Endothelial cell of umbilical vein (primary cell): ENCODE results near the gene MYO7B. TPM values are rescaled to one million over a fixed set of nuclear protein-coding genes. Genes with fewer than 3 reads are reported as not detected.

Experiments
- BruUV-seq: library from RNA; stranded (reverse); fragments of 400-500 nt; replicated peaks from 2 replicates; lab custom pipeline; 2021; lab: Mats Ljungman, UMichigan
- CTCF ChIA-PET: fragments of 300-600, 350-600 bp; sonication (Branson Sonifier 250); formaldehyde crosslinking; loops from one replicate; lab custom pipeline; 2021; ENCODE audit warnings: antibody characterized with exemption, inconsistent platforms; lab: Charles Lee
- POLR2A ChIA-PET: fragments of 300-600, 350-600 bp; sonication (Branson Sonifier 250); formaldehyde crosslinking; loops from one replicate; lab custom pipeline; 2021; ENCODE audit warnings: antibody characterized with exemption, inconsistent platforms; lab: Charles Lee
- DNase-seq: peaks from one replicate; pipeline ENCODE4 v3.0.0-alpha.2; 2011; ENCODE audit warnings: low read depth, low spot score
- FAIRE-seq: peaks from 2 replicates; lab custom pipeline; 2011; peaks lifted over from hg19 to GRCh38; lab: Jason Lieb, UNC
- H2AFZ ChIP-seq: 2 replicates; pipeline ENCODE4 v1.6.0; 2012; ENCODE audit warnings: low read depth, low read length, control low read depth, inconsistent platforms
- H3K27ac ChIP-seq: 2 replicates; pipeline ENCODE4 v1.5.1; 2011; ENCODE audit warnings: low read depth, mild to moderate bottlenecking, control low read depth, low read length, moderate library complexity; ENCODE audit not compliant: insufficient read depth
- H3K27me3 ChIP-seq, 2 experiments: 2 replicates each; pipeline versions ENCODE4 v1.6.0 to v1.6.1; 2011; ENCODE audit warnings: low read length in 2 of 2, mixed read lengths in 1 of 2; ENCODE audit not compliant: control insufficient read depth in 2 of 2, insufficient read depth in 2 of 2
- H3K36me3 ChIP-seq, 2 experiments: 2 replicates in 1 of 2; 3 replicates in 1 of 2; pipeline ENCODE4 v1.5.1; 2011; ENCODE audit warnings: low read length in 2 of 2, mild to moderate bottlenecking in 1 of 2, moderate library complexity in 1 of 2; ENCODE audit not compliant: control insufficient read depth in 2 of 2, insufficient read depth in 2 of 2; ENCODE audit errors: extremely low read depth in 1 of 2
- H3K4me1 ChIP-seq: 3 replicates; pipeline ENCODE4 v1.5.1; 2011; ENCODE audit warnings: mild to moderate bottlenecking, low read length; ENCODE audit not compliant: control insufficient read depth, insufficient read depth; ENCODE audit errors: extremely low read depth
- H3K4me2 ChIP-seq: 2 replicates; pipeline ENCODE4 v1.6.1; 2011; ENCODE audit warnings: low read length, control low read depth, mixed read lengths; ENCODE audit not compliant: insufficient read depth
- H3K4me3 ChIP-seq, 3 experiments: fragments of 200-600 bp in 1 of 3; sonication (generic), shearing (Covaris generic) in 1 of 3; replicated peaks in 1 of 3; 2 replicates each; pipeline ENCODE4 v1.5.1; 2011 to 2016; ENCODE audit warnings: control low read depth in 3 of 3, low read length in 3 of 3, mild to moderate bottlenecking in 2 of 3, inconsistent platforms in 1 of 3, low read depth in 1 of 3, moderate library complexity in 1 of 3; ENCODE audit not compliant: insufficient read depth in 1 of 3
- H3K79me2 ChIP-seq: 2 replicates; pipeline ENCODE4 v1.6.0; 2012; ENCODE audit warnings: low read length, inconsistent platforms; ENCODE audit not compliant: control insufficient read depth, insufficient read depth
- H3K9ac ChIP-seq: replicated peaks from 2 replicates; pipeline ENCODE3; 2011; ENCODE audit warnings: low read length, control low read depth; ENCODE audit not compliant: insufficient read depth; ENCODE audit errors: extremely low read depth
- H3K9me1 ChIP-seq: replicated peaks from 3 replicates; pipeline ENCODE4 v1.6.0; 2011; ENCODE audit warnings: mild to moderate bottlenecking, low read length; ENCODE audit not compliant: control insufficient read depth, insufficient read depth; ENCODE audit errors: extremely low read depth
- H3K9me3 ChIP-seq: replicated peaks from 2 replicates; pipeline ENCODE4 v1.5.1; 2012; ENCODE audit warnings: low read length, inconsistent platforms; ENCODE audit not compliant: control insufficient read depth, insufficient read depth
- H4K20me1 ChIP-seq: replicated peaks from 2 replicates; pipeline ENCODE3; 2011; ENCODE audit warnings: mild to moderate bottlenecking, low read length; ENCODE audit not compliant: control insufficient read depth, insufficient read depth; ENCODE audit errors: extremely low read depth
- CTCF ChIP-seq, 2 donors: IDR thresholded peaks; 1 replicate in 1 of 2; 2 replicates in 1 of 2; pipeline ENCODE4 v1.5.1; 2011; ENCODE audit warnings: low read length in 2 of 2, mild to moderate bottlenecking in 2 of 2, moderate library complexity in 2 of 2, control low read depth in 1 of 2, inconsistent platforms in 1 of 2, low read depth in 1 of 2; ENCODE audit not compliant: insufficient read depth in 1 of 2; ENCODE audit errors: extremely low read depth in 1 of 2
- EZH2 ChIP-seq: IDR thresholded peaks from 2 replicates; pipeline ENCODE4 v1.6.1; 2012; ENCODE audit warnings: borderline replicate concordance, low read depth, mild to moderate bottlenecking, moderate library complexity, low read length, inconsistent platforms; ENCODE audit not compliant: severe bottlenecking
- FOS ChIP-seq: IDR thresholded peaks from 2 replicates; pipeline ENCODE4 v1.6.1; 2011; ENCODE audit warnings: mild to moderate bottlenecking, low read length, moderate library complexity, borderline replicate concordance; ENCODE audit not compliant: insufficient read depth
- GATA2 ChIP-seq: IDR thresholded peaks from 2 replicates; pipeline ENCODE4 v1.7.0; 2011; ENCODE audit warnings: low read depth, mild to moderate bottlenecking, moderate library complexity, mixed read lengths, low read length; ENCODE audit not compliant: insufficient read length, insufficient read depth
- JUN ChIP-seq: IDR thresholded peaks from 2 replicates; pipeline ENCODE4 v1.6.1; 2011; ENCODE audit warnings: borderline replicate concordance, low read depth; ENCODE audit not compliant: insufficient read length, insufficient read depth
- MAX ChIP-seq: IDR thresholded peaks from 2 replicates; pipeline ENCODE4 v1.6.1; 2011; ENCODE audit not compliant: insufficient read depth, insufficient read length
- MYC ChIP-seq: IDR thresholded peaks from one replicate; pipeline ENCODE4 v1.6.1; 2011; ENCODE audit warnings: mild to moderate bottlenecking, low read depth, low read length
- POLR2A ChIP-seq: IDR thresholded peaks from 2 replicates; pipeline ENCODE4 v1.6.1; 2012; ENCODE audit warnings: low read depth, mild to moderate bottlenecking, control low read depth, low read length
- POLR2AphosphoS5 ChIP-seq: IDR thresholded peaks from 2 replicates; pipeline ENCODE4 v1.6.1; 2012; ENCODE audit warnings: low read depth, mild to moderate bottlenecking, control low read depth, low read length, moderate library complexity; ENCODE audit not compliant: insufficient read depth
- dilution Hi-C: fragments of 300-500 bp; cut with MboI; formaldehyde crosslinking; loops from one replicate; pipeline ENCODE4 v1.15.0; 2019; ENCODE audit warnings: low sequenced_read_pairs; ENCODE audit not compliant: extremely low pct_ligation_motif_present
- intact Hi-C: fragments of 100-400 bp; cut with micrococcal nuclease; formaldehyde crosslinking; loops from one replicate; pipeline ENCODE4 v1.10.0; 2022
- polyA plus RNA-seq, 4 experiments: library from polyadenylated mRNA; depleted of rRNA in 3 of 4; stranded (reverse) in 3 of 4; unstranded in 1 of 4; fragments of >200 nt; gene quantifications; 2 replicates each; pipeline versions ENCODE4 v1.2.1 to v1.2.3, GENCODE V29; 2011 to 2012; ENCODE audit warnings: missing spikeins in 1 of 4
- total RNA-seq: library from RNA; stranded (reverse); gene quantifications from 2 replicates; pipeline ENCODE4 v1.2.3, GENCODE V29; 2021

MYO7B gene
- total and polyA plus RNA-seq, 2 donors (not counting 3 experiments of a cell fraction or from before 2014, with no cell fraction given): 0.17 TPM; not detected in 1

- H3K36me3 ChIP-seq: no peaks in the 10 kb centered on the region
- DNase-seq (no peak), FAIRE-seq (no peak)
- no peak overlapping the region for H3K27ac ChIP-seq
- dilution Hi-C loops (no loop called here), intact Hi-C loops (no loop called here)
- H2AFZ ChIP-seq: no peak overlapping the region
- ChIA-PET POLR2A (no interaction called here), CTCF (no interaction called here)
- H3K79me2 ChIP-seq: no peaks in the 10 kb centered on the region
- H4K20me1 ChIP-seq: no peaks in the 10 kb centered on the region
- no peaks in the 10 kb centered on the region for H3K9me1 ChIP-seq
- TF ChIP-seq CTCF (IDR thresholded peaks at IDR 0.05; ENCODE audit: extremely low read depth in 1 of 2, insufficient read depth in 1 of 2, low read depth in 1 of 2, low read length in 2 of 2) (no peak), POLR2AphosphoS5 (no peak), FOS (no peak), MAX (no peak), EZH2 (no peak), POLR2A (no peak), JUN (no peak), MYC (no peak), GATA2 (no peak)
- no peaks in the 10 kb centered on the region for H3K9me3 ChIP-seq
- H3K27me3 ChIP-seq: no peaks in the 10 kb centered on the region
- H3K9ac ChIP-seq: no peak overlapping the region
- no peak overlapping the region for H3K4me3 ChIP-seq
- H3K4me2 ChIP-seq: no peak overlapping the region
- BruUV-seq: no TSS peak
- peaks cover 21% of the 10 kb centered on the region for H3K4me1 ChIP-seq
Observed at GRCh38 chr2:127634626-127635379, 99.3 kb downstream of the MYO7B start.
